Measurements from ENCODE around the gene AFG3L2. TPM values are rescaled to one million over a fixed set of nuclear protein-coding genes. Genes with fewer than 3 reads are reported as not detected.
A peak's percentile ranks its signal among the peaks of the same experiment; 100 is the strongest.
"Not testable (repeated sequence)": the region's sequence is repeated elsewhere in the genome, so short reads cannot be mapped to it uniquely, and the experiment has no call there.

Gene AFG3L2
- total RNA-seq, 4 donors from 2014 or later = 18.5 to 53.1 (median 33.7) TPM

DNA sequence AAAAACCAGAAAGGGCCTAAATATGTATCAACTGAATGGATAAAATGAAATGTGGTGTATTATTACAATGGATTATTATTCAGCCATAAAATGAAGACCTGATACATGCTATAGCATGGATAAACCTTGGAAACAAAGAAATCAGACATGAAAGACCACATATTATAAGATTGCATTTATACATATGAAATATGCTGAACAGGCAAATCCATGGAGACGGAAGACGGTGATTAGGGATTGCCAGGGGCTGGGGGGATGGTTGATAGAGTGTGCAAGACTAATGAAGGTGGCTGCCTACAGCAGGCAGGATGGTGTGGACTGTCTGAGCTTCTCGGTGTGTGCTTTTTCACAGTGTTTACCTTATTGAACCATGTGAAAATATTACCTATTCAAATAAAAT lies 11.4 kb upstream of the AFG3L2 start:
- intact Hi-C loops (cut with DNase I; ENCODE audit: low total_unique reads) = no loop called here
- no peaks in the 10 kb centered on the region for H3K27me3 ChIP-seq
- DNase-seq = no peak
- H3K36me3 ChIP-seq = no peaks in the 10 kb centered on the region
- no peaks in the 10 kb centered on the region for H3K9me3 ChIP-seq
- H3K4me3 ChIP-seq = no peak overlapping the region
- no peaks in the 10 kb centered on the region for H3K4me1 ChIP-seq
- no peak overlapping the region for H3K27ac ChIP-seq
- no peak for TF ChIP-seq POLR2A (IDR thresholded peaks at IDR 0.05)
- TF ChIP-seq, protein P1, sequence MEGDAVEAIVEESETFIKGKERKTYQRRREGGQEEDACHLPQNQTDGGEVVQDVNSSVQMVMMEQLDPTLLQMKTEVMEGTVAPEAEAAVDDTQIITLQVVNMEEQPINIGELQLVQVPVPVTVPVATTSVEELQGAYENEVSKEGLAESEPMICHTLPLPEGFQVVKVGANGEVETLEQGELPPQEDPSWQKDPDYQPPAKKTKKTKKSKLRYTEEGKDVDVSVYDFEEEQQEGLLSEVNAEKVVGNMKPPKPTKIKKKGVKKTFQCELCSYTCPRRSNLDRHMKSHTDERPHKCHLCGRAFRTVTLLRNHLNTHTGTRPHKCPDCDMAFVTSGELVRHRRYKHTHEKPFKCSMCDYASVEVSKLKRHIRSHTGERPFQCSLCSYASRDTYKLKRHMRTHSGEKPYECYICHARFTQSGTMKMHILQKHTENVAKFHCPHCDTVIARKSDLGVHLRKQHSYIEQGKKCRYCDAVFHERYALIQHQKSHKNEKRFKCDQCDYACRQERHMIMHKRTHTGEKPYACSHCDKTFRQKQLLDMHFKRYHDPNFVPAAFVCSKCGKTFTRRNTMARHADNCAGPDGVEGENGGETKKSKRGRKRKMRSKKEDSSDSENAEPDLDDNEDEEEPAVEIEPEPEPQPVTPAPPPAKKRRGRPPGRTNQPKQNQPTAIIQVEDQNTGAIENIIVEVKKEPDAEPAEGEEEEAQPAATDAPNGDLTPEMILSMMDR (IDR thresholded peaks at IDR 0.05) = no peak

DNA sequence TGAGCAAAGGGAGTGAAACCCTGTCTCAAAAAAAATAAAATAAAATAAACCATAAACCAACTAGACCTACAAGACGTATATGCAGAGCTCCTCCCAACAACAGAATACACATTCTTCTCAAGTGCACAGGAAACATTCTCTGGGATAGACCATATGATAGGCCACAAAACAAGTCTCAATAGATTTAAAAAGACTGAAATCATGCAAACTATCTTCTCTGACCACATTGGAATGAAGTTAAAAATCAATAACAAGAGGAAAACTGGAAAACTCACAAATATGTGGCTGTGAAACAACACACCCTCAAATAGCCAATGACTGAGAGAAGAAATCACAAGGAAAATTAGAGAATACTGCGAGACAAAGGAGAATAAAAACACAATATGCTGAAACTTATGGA lies 7.2 kb upstream of the AFG3L2 start:
- TF ChIP-seq POLR2A (IDR thresholded peaks at IDR 0.05) = no peak
- TF ChIP-seq, protein P1 (IDR thresholded peaks at IDR 0.05) = no peak
- H3K4me3 ChIP-seq = no peak overlapping the region
- no peak for DNase-seq
- H3K4me1 ChIP-seq = no peaks in the 10 kb centered on the region
- H3K9me3 ChIP-seq = no peaks in the 10 kb centered on the region
- no peaks in the 10 kb centered on the region for H3K27me3 ChIP-seq
- H3K27ac ChIP-seq = no peak overlapping the region
- intact Hi-C loops (cut with DNase I; ENCODE audit: low total_unique reads) = no loop called here
- no peaks in the 10 kb centered on the region for H3K36me3 ChIP-seq

DNA sequence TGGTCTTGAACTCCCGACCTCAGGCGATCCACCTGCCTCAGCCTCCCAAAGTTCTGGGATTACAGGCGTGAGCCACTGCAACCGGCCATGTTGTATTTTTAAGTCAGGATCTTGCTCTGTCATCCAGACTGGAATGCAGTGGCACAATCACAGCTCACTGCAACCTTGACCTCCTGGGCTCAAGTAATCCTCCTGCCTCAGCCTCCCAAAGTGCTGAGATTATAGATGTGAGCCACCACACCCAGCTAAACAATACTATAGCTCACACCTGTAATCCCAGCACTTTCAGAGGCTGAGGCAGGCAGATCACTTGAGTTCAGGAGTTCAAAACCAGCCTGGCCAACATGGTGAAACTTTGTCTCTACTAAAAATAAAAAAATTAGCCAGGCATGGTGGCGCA lies 6.7 kb upstream of the AFG3L2 start:
- H3K27ac ChIP-seq; H3K4me1 ChIP-seq; H3K36me3 ChIP-seq; H3K4me3 ChIP-seq; H3K27me3 ChIP-seq; H3K9me3 ChIP-seq; intact Hi-C loops (cut with DNase I; ENCODE audit: low total_unique reads); DNase-seq: not testable (repeated sequence)

DNA sequence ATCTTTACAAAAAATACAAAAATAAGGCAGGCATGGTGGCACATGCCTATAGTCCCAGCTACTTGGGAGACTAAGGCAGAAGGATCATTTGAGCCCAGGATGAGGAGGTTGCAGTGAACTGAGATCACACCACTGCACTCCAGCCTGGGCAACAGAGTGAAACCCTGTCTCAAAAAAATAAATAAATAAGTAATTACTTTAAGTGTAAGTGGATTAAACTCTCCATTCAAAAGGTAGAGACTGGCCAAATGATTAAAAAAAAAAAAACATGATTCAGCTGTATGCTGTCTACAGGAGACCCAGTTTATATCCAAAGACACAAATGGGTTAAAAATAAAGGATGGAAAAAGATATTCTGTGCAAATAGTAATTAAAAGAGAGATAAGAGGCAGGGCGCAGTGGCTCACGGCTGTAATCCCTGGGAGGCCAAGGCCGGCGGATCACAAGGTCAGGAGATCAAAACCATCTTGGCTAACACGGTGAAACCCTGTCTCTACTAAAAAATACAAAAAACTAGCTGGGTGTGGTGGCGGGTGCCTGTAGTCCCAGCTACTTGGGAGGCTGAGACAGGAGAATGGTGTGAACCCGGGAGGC lies 5.3 kb upstream of the AFG3L2 start:
- DNase-seq; H3K27ac ChIP-seq; H3K9me3 ChIP-seq; intact Hi-C loops (cut with DNase I; ENCODE audit: low total_unique reads); H3K4me1 ChIP-seq; H3K4me3 ChIP-seq; H3K36me3 ChIP-seq; H3K27me3 ChIP-seq: not testable (repeated sequence)

DNA sequence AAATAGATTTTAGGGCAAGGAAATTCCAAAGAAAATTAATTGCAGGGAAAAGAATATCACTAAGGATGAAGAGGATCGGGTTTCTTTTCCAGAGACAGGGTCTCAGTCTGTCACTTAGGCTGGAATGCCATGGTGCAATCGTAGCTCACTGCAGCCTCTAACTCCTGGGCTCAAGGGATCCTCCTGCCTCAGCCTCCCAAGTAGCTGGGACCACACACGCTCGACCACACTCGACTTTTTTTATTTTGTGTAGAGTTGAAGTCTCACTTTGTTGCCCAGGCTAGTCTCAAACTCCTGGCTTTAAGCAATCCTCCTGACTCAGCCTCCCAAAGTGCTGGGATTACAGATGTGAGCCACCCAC lies 1.2 kb upstream of the AFG3L2 start:
- H3K27me3 ChIP-seq, H3K4me3 ChIP-seq, H3K9me3 ChIP-seq, H3K36me3 ChIP-seq, H3K4me1 ChIP-seq: not testable (repeated sequence)
- intact Hi-C loops (cut with DNase I; ENCODE audit: low total_unique reads) = loop anchor here (10.0 kb wide), 1 partner anchor 93 kb away; no protein-coding TSS in a partner anchor
- peak overlapping the region; percentile 71 to 90 for H3K27ac ChIP-seq
- DNase-seq = peak in 1 of 2 donors; percentile 15

DNA sequence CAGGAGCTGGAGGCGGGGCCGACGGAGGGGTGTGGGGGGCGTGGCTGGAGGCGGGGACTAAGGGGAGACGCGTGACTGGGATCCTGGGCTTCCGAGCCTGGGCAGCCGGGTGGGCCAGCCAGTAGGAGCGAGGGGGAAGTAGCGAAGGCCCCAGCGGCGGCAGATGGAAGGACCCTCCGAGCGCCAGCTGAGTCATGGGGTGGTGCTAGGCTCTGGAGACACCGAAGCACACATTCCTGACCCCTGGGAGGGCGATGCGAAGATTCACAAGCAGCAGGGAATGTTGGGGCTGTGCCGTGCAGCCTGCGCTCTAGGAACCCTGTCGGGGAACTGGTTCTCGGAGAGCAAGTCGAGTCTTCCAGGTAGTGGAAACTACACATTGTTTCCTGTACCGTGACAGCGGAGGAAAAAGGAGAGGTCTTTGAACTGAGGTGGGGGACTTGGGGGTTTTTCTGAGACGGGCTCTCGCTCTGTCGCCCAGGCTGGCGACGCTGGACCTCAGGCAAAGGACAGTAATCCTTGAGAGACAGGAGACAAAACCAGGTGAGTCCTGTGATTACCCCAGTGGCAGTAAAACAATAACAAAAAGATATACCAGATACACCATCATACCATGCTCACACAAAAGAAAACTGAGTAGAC lies 650 bp upstream of the AFG3L2 start:
- no peaks in the 10 kb centered on the region for H3K36me3 ChIP-seq
- no peak for DNase-seq
- no peaks in the 10 kb centered on the region for H3K4me1 ChIP-seq
- TF ChIP-seq, protein P1 (IDR thresholded peaks at IDR 0.05) = peak in 2 of 4 experiments; percentile 11 to 67
- peak in 1 of 2 donors; percentile 37 for TF ChIP-seq POLR2A (IDR thresholded peaks at IDR 0.05)
- H3K4me3 ChIP-seq = peak overlapping the region; percentile 44 to 60
- H3K9me3 ChIP-seq = no peaks in the 10 kb centered on the region
- intact Hi-C loops (cut with DNase I; ENCODE audit: low total_unique reads) = loop anchor here (10.0 kb wide), 1 partner anchor 93 kb away; no protein-coding TSS in a partner anchor
- peak overlapping the region; percentile 71 to 90 for H3K27ac ChIP-seq
- H3K27me3 ChIP-seq = no peaks in the 10 kb centered on the region
